Measurements from ENCODE around the gene RFX3. TPM values are rescaled to one million over a fixed set of nuclear protein-coding genes. Genes with fewer than 3 reads are reported as not detected.

Gene RFX3
- total and polyA plus RNA-seq, 2 of the 13 experiments (the other 11 are each of a cell fraction or from before 2014, with no cell fraction given): 2.7 to 5.3 TPM

DNA sequence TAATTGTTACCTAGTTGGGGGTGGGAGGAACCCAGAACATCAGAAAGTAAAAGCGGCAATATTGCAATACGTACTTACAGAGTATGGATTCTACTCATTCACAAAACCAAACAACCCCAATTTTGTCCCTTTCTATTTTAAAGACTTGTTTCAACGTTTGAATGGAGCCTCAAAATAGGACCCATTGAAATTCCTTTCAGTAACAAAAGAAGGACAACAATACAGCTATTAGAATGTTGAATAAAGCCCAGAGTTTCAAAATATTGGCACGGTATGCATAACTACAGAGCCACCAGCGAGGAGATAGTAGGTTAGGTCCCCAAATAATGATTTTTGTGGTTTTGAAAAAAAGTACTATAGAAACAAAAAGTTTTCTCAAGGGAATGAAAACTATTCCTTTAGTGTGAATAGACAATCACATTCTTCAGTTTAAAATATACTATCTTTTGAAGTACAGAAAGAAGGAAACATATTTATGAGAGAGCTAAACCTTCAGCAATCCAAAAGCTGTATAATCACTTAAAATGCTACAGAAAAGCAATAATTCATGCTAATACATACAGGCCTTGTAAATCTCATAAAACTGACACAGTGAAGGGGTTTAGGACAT, 235.5 kb downstream of the RFX3 start:
- ATAC-seq (no peak), FAIRE-seq (no peak), DNase-seq (ENCODE audit: low spot score) (no peak)
- Histone ChIP-seq H3K36me3 (replicated peaks in 1 of 2; ENCODE audit: control insufficient read depth in 1 of 2, insufficient read depth in 2 of 2, low read length in 2 of 2) (0 out of 5 replicates have a peak, but pooled peaks cover 0 to 1% of the 10 kb centered on the region in 2 experiments), H3K27ac (ENCODE audit: extremely low read length, insufficient read depth, low read length) (no peak overlapping the region), H2AFZ (ENCODE audit: low read length) (no peak overlapping the region), H3K27me3 (ENCODE audit: control insufficient read depth in 1 of 2, insufficient read depth in 2 of 2, low read length in 2 of 2) (no peaks in the 10 kb centered on the region), H4K20me1 (ENCODE audit: insufficient read depth, low read length) (no peaks in the 10 kb centered on the region), H3K79me2 (ENCODE audit: insufficient read depth, low read length) (no peaks in the 10 kb centered on the region), H3K4me2 (ENCODE audit: low read depth, low read length) (no peak overlapping the region), H3K4me1 (ENCODE audit: insufficient read depth, low read length) (no peaks in the 10 kb centered on the region), H3K9me3 (ENCODE audit: low read length) (no peaks in the 10 kb centered on the region), H3K9ac (ENCODE audit: insufficient read depth, low read depth, low read length) (no peak overlapping the region), H3K4me3 (replicated peaks in 1 of 3; ENCODE audit: insufficient read depth in 1 of 3, low read depth in 2 of 3, low read length in 3 of 3) (no peak overlapping the region)
- CTCF ChIA-PET (ENCODE audit: low intra/inter-chr PET ratio, low total read pairs): no interaction called here
- in situ Hi-C loops (cut with HindIII; ENCODE audit: extremely low pct_ligation_motif_present, low pct_unique_long_range_greater_than_20kb) (no loop called here), intact Hi-C loops (cut with micrococcal nuclease; ENCODE audit: unreplicated experiment) (no loop called here)
- POLR2A ChIA-PET: no interaction called here
- 85% methylated on average over 5 of the region's 5 CpGs for WGBS (ENCODE audit: low lambda C conversion rate)
- no TSS peak for BruUV-seq (replicated peaks)
- TF ChIP-seq RXRB (CRISPR knock-in tag; IDR thresholded peaks at IDR 0.05; ENCODE audit: borderline replicate concordance): no peak

DNA sequence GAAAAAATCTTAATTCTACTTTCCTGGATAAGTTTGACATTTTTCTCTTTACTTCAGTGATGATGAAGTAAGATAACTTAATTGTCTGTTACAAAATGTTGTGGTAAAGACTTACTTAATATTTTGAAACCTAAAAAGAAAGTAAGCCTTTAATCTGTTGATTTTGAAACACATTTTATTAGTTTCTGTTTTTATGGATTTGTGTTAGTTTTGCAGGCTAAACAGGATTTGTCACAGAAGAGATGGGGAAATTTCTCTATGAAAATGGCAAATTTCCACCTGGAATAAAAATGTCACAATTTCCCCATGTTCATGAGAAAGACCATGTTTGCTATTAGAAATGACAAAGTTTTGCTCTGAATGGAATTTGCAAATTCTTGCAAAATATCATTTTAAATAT, 237.1 kb downstream of the RFX3 start:
- Histone ChIP-seq H2AFZ (ENCODE audit: low read length) (no peak overlapping the region), H4K20me1 (ENCODE audit: insufficient read depth, low read length) (no peaks in the 10 kb centered on the region), H3K4me1 (ENCODE audit: insufficient read depth, low read length) (no peaks in the 10 kb centered on the region), H3K9me3 (ENCODE audit: low read length) (no peaks in the 10 kb centered on the region), H3K79me2 (ENCODE audit: insufficient read depth, low read length) (no peaks in the 10 kb centered on the region), H3K9ac (ENCODE audit: insufficient read depth, low read depth, low read length) (no peak overlapping the region), H3K27me3 (ENCODE audit: control insufficient read depth in 1 of 2, insufficient read depth in 2 of 2, low read length in 2 of 2) (no peaks in the 10 kb centered on the region), H3K27ac (ENCODE audit: extremely low read length, insufficient read depth, low read length) (no peak overlapping the region), H3K4me2 (ENCODE audit: low read depth, low read length) (no peak overlapping the region), H3K4me3 (replicated peaks in 1 of 3; ENCODE audit: insufficient read depth in 1 of 3, low read depth in 2 of 3, low read length in 3 of 3) (no peak overlapping the region), H3K36me3 (replicated peaks in 1 of 2; ENCODE audit: control insufficient read depth in 1 of 2, insufficient read depth in 2 of 2, low read length in 2 of 2) (0 out of 5 replicates have a peak, but pooled peaks cover 0 to 1% of the 10 kb centered on the region in 2 experiments)
- DNase-seq (ENCODE audit: low spot score) (no peak), ATAC-seq (no peak), FAIRE-seq (no peak)
- BruUV-seq (replicated peaks): no TSS peak
- intact Hi-C loops (cut with micrococcal nuclease; ENCODE audit: unreplicated experiment): no loop called here
- TF ChIP-seq TSC22D2 (CRISPR knock-in tag; IDR thresholded peaks at IDR 0.05; ENCODE audit: borderline replicate concordance) (no peak), MXI1 (IDR thresholded peaks at IDR 0.05; ENCODE audit: borderline replicate concordance, low read depth, low read length) (no peak), ZNF101 (CRISPR knock-in tag; IDR thresholded peaks at IDR 0.05; ENCODE audit: borderline replicate concordance, low read depth) (no peak), ZNF274 (CRISPR knock-in tag; IDR thresholded peaks at IDR 0.05) (no peak), ATRX (CRISPR knock-in tag; IDR thresholded peaks at IDR 0.05; ENCODE audit: borderline replicate concordance) (no peak), ZFP82 (CRISPR knock-in tag; IDR thresholded peaks at IDR 0.05; ENCODE audit: borderline replicate concordance) (no peak), ZSCAN29 (CRISPR knock-in tag; conservative IDR thresholded peaks at IDR 0.05) (no peak)
- TF ChIP-seq, protein P1, sequence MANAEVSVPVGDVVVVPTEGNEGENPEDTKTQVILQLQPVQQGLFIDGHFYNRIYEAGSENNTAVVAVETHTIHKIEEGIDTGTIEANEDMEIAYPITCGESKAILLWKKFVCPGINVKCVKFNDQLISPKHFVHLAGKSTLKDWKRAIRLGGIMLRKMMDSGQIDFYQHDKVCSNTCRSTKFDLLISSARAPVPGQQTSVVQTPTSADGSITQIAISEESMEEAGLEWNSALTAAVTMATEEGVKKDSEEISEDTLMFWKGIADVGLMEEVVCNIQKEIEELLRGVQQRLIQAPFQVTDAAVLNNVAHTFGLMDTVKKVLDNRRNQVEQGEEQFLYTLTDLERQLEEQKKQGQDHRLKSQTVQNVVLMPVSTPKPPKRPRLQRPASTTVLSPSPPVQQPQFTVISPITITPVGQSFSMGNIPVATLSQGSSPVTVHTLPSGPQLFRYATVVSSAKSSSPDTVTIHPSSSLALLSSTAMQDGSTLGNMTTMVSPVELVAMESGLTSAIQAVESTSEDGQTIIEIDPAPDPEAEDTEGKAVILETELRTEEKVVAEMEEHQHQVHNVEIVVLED (CRISPR knock-in tag; IDR thresholded peaks at IDR 0.05; ENCODE audit: borderline replicate concordance): no peak
- TF ChIP-seq, protein P2, sequence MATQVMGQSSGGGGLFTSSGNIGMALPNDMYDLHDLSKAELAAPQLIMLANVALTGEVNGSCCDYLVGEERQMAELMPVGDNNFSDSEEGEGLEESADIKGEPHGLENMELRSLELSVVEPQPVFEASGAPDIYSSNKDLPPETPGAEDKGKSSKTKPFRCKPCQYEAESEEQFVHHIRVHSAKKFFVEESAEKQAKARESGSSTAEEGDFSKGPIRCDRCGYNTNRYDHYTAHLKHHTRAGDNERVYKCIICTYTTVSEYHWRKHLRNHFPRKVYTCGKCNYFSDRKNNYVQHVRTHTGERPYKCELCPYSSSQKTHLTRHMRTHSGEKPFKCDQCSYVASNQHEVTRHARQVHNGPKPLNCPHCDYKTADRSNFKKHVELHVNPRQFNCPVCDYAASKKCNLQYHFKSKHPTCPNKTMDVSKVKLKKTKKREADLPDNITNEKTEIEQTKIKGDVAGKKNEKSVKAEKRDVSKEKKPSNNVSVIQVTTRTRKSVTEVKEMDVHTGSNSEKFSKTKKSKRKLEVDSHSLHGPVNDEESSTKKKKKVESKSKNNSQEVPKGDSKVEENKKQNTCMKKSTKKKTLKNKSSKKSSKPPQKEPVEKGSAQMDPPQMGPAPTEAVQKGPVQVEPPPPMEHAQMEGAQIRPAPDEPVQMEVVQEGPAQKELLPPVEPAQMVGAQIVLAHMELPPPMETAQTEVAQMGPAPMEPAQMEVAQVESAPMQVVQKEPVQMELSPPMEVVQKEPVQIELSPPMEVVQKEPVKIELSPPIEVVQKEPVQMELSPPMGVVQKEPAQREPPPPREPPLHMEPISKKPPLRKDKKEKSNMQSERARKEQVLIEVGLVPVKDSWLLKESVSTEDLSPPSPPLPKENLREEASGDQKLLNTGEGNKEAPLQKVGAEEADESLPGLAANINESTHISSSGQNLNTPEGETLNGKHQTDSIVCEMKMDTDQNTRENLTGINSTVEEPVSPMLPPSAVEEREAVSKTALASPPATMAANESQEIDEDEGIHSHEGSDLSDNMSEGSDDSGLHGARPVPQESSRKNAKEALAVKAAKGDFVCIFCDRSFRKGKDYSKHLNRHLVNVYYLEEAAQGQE (IDR thresholded peaks at IDR 0.05; ENCODE audit: borderline replicate concordance in 1 of 2, low read depth in 1 of 2, low read length in 2 of 2): no peak
- in situ Hi-C loops (cut with HindIII; ENCODE audit: extremely low pct_ligation_motif_present, low pct_unique_long_range_greater_than_20kb): no loop called here
- ChIA-PET POLR2A (no interaction called here), CTCF (ENCODE audit: low intra/inter-chr PET ratio, low total read pairs) (no interaction called here)

All from HepG2 (cell line).